HEK293T (cell line): ENCODE results near the gene OR4F6.

Experiments
- ARNT ChIP-seq: fragments of 450-650 bp; IDR thresholded peaks from 2 replicates; pipeline ENCODE4 v1.6.1; 2017; ENCODE audit warnings: mild to moderate bottlenecking
- ELF4 ChIP-seq: fragments of 450-650 bp; IDR thresholded peaks from 2 replicates; pipeline ENCODE4 v1.6.1; 2017; ENCODE audit warnings: antibody characterized with exemption
- NFRKB ChIP-seq: fragments of 450-650 bp; IDR thresholded peaks from 2 replicates; pipeline ENCODE4 v1.6.1; 2016; ENCODE audit warnings: mild to moderate bottlenecking, moderate library complexity
- SUZ12 ChIP-seq: fragments of 450-650 bp; IDR thresholded peaks from 2 replicates; pipeline ENCODE4 v1.6.1; 2016; ENCODE audit warnings: mild to moderate bottlenecking

GRCh38 chr15:101784644-101785043 lies 18.7 kb upstream of the OR4F6 start:
- TF ChIP-seq ARNT (no peak), NFRKB (no peak), SUZ12 (no peak), ELF4 (no peak)
